Uterus (tissue), 4 donors: ENCODE data around the gene PGLYRP1. TPM values are rescaled to one million over a fixed set of nuclear protein-coding genes. Genes with fewer than 3 reads are reported as not detected.

Source experiments
- DNase-seq, 2 donors: peaks; one replicate each; pipeline ENCODE4 v3.0.0-alpha.2; 2019 to 2020
- H3K27ac ChIP-seq, 2 donors: fragments of 200-600 bp; sonication (generic); 1 replicate in 1 of 2; 2 replicates in 1 of 2; pipeline ENCODE4 v1.5.1; 2016 to 2018
- H3K27me3 ChIP-seq, 2 donors: fragments of 200-600 bp; sonication (generic); one replicate each; pipeline ENCODE4 v1.5.1; 2018 to 2019; ENCODE audit warnings: control low read depth in 1 of 2
- H3K36me3 ChIP-seq, 2 donors: fragments of 200-600 bp; sonication (generic); one replicate each; pipeline ENCODE4 v1.5.1; 2019; ENCODE audit warnings: control low read depth in 1 of 2
- H3K4me1 ChIP-seq, 2 donors: fragments of 200-600 bp; sonication (generic); one replicate each; pipeline ENCODE4 v1.5.1; 2018 to 2019; ENCODE audit warnings: control low read depth in 1 of 2
- H3K4me3 ChIP-seq, 2 donors: fragments of 200-600 bp; sonication (generic); 1 replicate in 1 of 2; 2 replicates in 1 of 2; pipeline ENCODE4 v1.5.1; 2018 to 2019; ENCODE audit warnings: mild to moderate bottlenecking in 1 of 2
- H3K9me3 ChIP-seq, 2 donors: fragments of 200-600 bp; sonication (generic); one replicate each; pipeline ENCODE4 v1.5.1; 2019; ENCODE audit warnings: control low read depth in 1 of 2
- CTCF ChIP-seq, 4 experiments: fragments of 200-600 bp in 2 of 4; fragments of 450-650 bp in 2 of 4; sonication (generic) in 2 of 4; IDR thresholded peaks; one replicate each; pipeline ENCODE4 v1.5.1; 2016 to 2019; ENCODE audit warnings: antibody characterized with exemption in 4 of 4, mild to moderate bottlenecking in 2 of 4, moderate library complexity in 1 of 4
- POLR2A ChIP-seq, 2 donors: fragments of 450-650 bp; IDR thresholded peaks; one replicate each; pipeline ENCODE4 v1.6.1; 2016; ENCODE audit warnings: antibody characterized with exemption in 2 of 2, mild to moderate bottlenecking in 1 of 2, moderate library complexity in 1 of 2
- intact Hi-C: fragments of 100-400 bp; cut with DNase I; formaldehyde crosslinking; loops from one replicate; pipeline ENCODE4 v1.15.1; 2023; ENCODE audit warnings: low total_unique reads
- total RNA-seq, 4 donors: library from RNA; depleted of rRNA in 3 of 4; stranded (reverse); fragments of >200 nt in 3 of 4; gene quantifications; one replicate each; pipeline versions ENCODE4 v1.1.0 to v1.2.4, GENCODE V29; 2014 to 2023
- donor health status: DM: yes; HTN: yes; CAD: no.

Gene PGLYRP1
- total RNA-seq, 4 donors from 2014 or later = not detected

GRCh38 chr19:46056536-46056935 lies 33.7 kb upstream of the PGLYRP1 start:
- DNase-seq = no peak
- intact Hi-C loops = no loop called here
- Histone ChIP-seq H3K4me1 (no peaks in the 10 kb centered on the region), H3K27ac (no peak overlapping the region), H3K4me3 (no peak overlapping the region), H3K36me3 (no peaks in the 10 kb centered on the region), H3K27me3 (peaks cover 0 to 7% of the 10 kb centered on the region in 2 donors), H3K9me3 (no peaks in the 10 kb centered on the region)
- TF ChIP-seq CTCF (IDR thresholded peaks at IDR 0.05) (no peak), POLR2A (IDR thresholded peaks at IDR 0.05) (no peak)

- intact Hi-C loops = no loop called here
- TF ChIP-seq CTCF (IDR thresholded peaks at IDR 0.05) = no peak
- H3K4me3 ChIP-seq = no peak overlapping the region
- no peaks in the 10 kb centered on the region for H3K4me1 ChIP-seq
- H3K27ac ChIP-seq = no peak overlapping the region
- DNase-seq = no peak
- H3K27me3 ChIP-seq = peaks cover 0 to 7% of the 10 kb centered on the region in 2 donors
- no peaks in the 10 kb centered on the region for H3K9me3 ChIP-seq
- H3K36me3 ChIP-seq = no peaks in the 10 kb centered on the region
These were observed 30.0 kb upstream of the PGLYRP1 start for GRCh38 chr19:46052896-46053295.

- Histone ChIP-seq H3K4me1 (no peaks in the 10 kb centered on the region), H3K4me3 (no peak overlapping the region), H3K27me3 (peaks cover 0 to 3% of the 10 kb centered on the region in 2 donors), H3K9me3 (no peaks in the 10 kb centered on the region), H3K27ac (no peak overlapping the region), H3K36me3 (no peaks in the 10 kb centered on the region)
- no peak for DNase-seq
- intact Hi-C loops = no loop called here
- TF ChIP-seq POLR2A (IDR thresholded peaks at IDR 0.05) = no peak
- no peak for TF ChIP-seq CTCF (IDR thresholded peaks at IDR 0.05)
These were observed 26.7 kb upstream of the PGLYRP1 start for GRCh38 chr19:46049597-46049996.

GRCh38 chr19:46043519-46043918 lies 20.7 kb upstream of the PGLYRP1 start:
- no peaks in the 10 kb centered on the region for H3K4me1 ChIP-seq
- H3K27ac ChIP-seq = no peak overlapping the region
- no peak overlapping the region for H3K4me3 ChIP-seq
- H3K27me3 ChIP-seq = no peaks in the 10 kb centered on the region
- no peaks in the 10 kb centered on the region for H3K9me3 ChIP-seq
- intact Hi-C loops = no loop called here
- no peaks in the 10 kb centered on the region for H3K36me3 ChIP-seq
- TF ChIP-seq CTCF (IDR thresholded peaks at IDR 0.05) (no peak), POLR2A (IDR thresholded peaks at IDR 0.05) (no peak)
- DNase-seq = no peak

GRCh38 chr19:46042252-46042883 lies 19.5 kb upstream of the PGLYRP1 start:
- H3K27me3 ChIP-seq = no peaks in the 10 kb centered on the region
- no peak overlapping the region for H3K4me3 ChIP-seq
- DNase-seq = no peak
- TF ChIP-seq CTCF (IDR thresholded peaks at IDR 0.05) (no peak), POLR2A (IDR thresholded peaks at IDR 0.05) (no peak)
- intact Hi-C loops = no loop called here
- H3K4me1 ChIP-seq = no peaks in the 10 kb centered on the region
- H3K9me3 ChIP-seq = no peaks in the 10 kb centered on the region
- H3K27ac ChIP-seq = no peak overlapping the region
- no peaks in the 10 kb centered on the region for H3K36me3 ChIP-seq
